OCI-LY3 (cell line): Measurements from ENCODE around the gene ADGRL4.

Experiments
- H2AFZ ChIP-seq: fragments of 200-600, 300-600 bp; shearing (Covaris generic); 2 replicates; pipeline ENCODE4 v1.6.0; 2014; ENCODE audit warnings: antibody characterized with exemption, low read depth, low read length
- H3K27ac ChIP-seq: fragments of 200-600, 300-600 bp; sonication (generic); 2 replicates; pipeline ENCODE4 v1.5.1; 2014; ENCODE audit warnings: mild to moderate bottlenecking, low read length, moderate library complexity, mixed read lengths
- H3K27me3 ChIP-seq: fragments of 200-600, 300-600 bp; sonication (generic); 2 replicates; pipeline ENCODE4 v1.6.1; 2014; ENCODE audit warnings: low read depth, low read length, mixed read lengths
- H3K36me3 ChIP-seq: fragments of 200-600, 300-600 bp; sonication (generic); replicated peaks from 2 replicates; pipeline ENCODE3; 2014; ENCODE audit warnings: low read depth, low read length, mixed read lengths
- H3K4me1 ChIP-seq: fragments of 300-600, 200-600 bp; sonication (generic); 2 replicates; pipeline ENCODE4 v1.6.1; 2014; ENCODE audit warnings: low read length, mixed read lengths
- H3K4me2 ChIP-seq: fragments of 200-600, 300-600 bp; sonication (generic); 2 replicates; pipeline ENCODE4 v1.6.1; 2014; ENCODE audit warnings: low read length, mixed read lengths
- H3K4me3 ChIP-seq: fragments of 300-600, 200-600 bp; sonication (generic); 2 replicates; pipeline ENCODE4 v1.5.1; 2014; ENCODE audit warnings: antibody characterized with exemption, mild to moderate bottlenecking, low read length, moderate library complexity
- H3K79me2 ChIP-seq: fragments of 300-600, 200-600 bp; shearing (Covaris generic); 2 replicates; pipeline ENCODE4 v1.6.1; 2014; ENCODE audit warnings: mild to moderate bottlenecking, low read length, mixed read lengths
- H3K9ac ChIP-seq: fragments of 300-600, 200-600 bp; shearing (Covaris generic); 2 replicates; pipeline ENCODE4 v1.6.0; 2014; ENCODE audit warnings: mild to moderate bottlenecking, low read length, moderate library complexity
- H3K9me3 ChIP-seq: fragments of 200-600, 300-600 bp; shearing (Covaris generic); 2 replicates; pipeline ENCODE4 v1.6.1; 2014; ENCODE audit warnings: low read length, mixed read lengths; ENCODE audit not compliant: insufficient read depth
- H4K20me1 ChIP-seq: fragments of 200-600, 300-600 bp; sonication (generic); 2 replicates; pipeline ENCODE4 v1.6.1; 2016; ENCODE audit warnings: low read length, mixed read lengths; ENCODE audit not compliant: insufficient read depth
- CTCF ChIP-seq: fragments of 200-600, 300-600 bp; sonication (generic); IDR thresholded peaks from 2 replicates; pipeline ENCODE4 v1.5.1; 2014; ENCODE audit warnings: antibody characterized with exemption, low read length, low read depth
- EZH2phosphoT487 ChIP-seq: fragments of 200-600 bp; shearing (Covaris generic); IDR thresholded peaks from 2 replicates; pipeline ENCODE4 v1.6.1; 2018; ENCODE audit warnings: antibody characterized with exemption, mixed run types, low read depth

ADGRL4 gene

GRCh38 chr1:79040424-79041082 is 34.0 kb upstream of the ADGRL4 start:
- H3K9ac ChIP-seq, result peak overlapping the region; percentile 73
- H3K36me3 ChIP-seq, result peaks cover 12% of the 10 kb centered on the region
- H3K9me3 ChIP-seq, result peaks cover 12% of the 10 kb centered on the region; the same call in 1 of the 2 replicates
- H3K4me1 ChIP-seq, result peaks cover 49% of the 10 kb centered on the region
- no peaks in the 10 kb centered on the region for H4K20me1 ChIP-seq
- H3K79me2 ChIP-seq, result no peaks in the 10 kb centered on the region
- peak overlapping the region; percentile 99 for H3K27ac ChIP-seq
- peak overlapping the region; percentile 70 for H3K4me2 ChIP-seq
- TF ChIP-seq CTCF, result no peak
- TF ChIP-seq EZH2phosphoT487, result no peak
- H3K27me3 ChIP-seq, result no peaks in the 10 kb centered on the region
- peak overlapping the region; percentile 74 for H3K4me3 ChIP-seq
- peak overlapping the region; percentile 67; the same call in 1 of the 2 replicates for H2AFZ ChIP-seq

- TF ChIP-seq CTCF, result no peak
- no peak for TF ChIP-seq EZH2phosphoT487
- peaks cover 12% of the 10 kb centered on the region for H3K36me3 ChIP-seq
Measured at GRCh38 chr1:79037085-79037484, 30.6 kb upstream of the ADGRL4 start.

GRCh38 chr1:79012500-79012899 is 6.0 kb upstream of the ADGRL4 start:
- H3K27me3 ChIP-seq, result no peaks in the 10 kb centered on the region

More at GRCh38 chr1:79037085-79037484, 30.6 kb upstream of the ADGRL4 start:
- Histone ChIP-seq H3K9ac (no peak overlapping the region), H3K27ac (no peak overlapping the region), H3K79me2 (no peaks in the 10 kb centered on the region), H3K4me1 (peaks cover 22% of the 10 kb centered on the region), H4K20me1 (no peaks in the 10 kb centered on the region), H3K27me3 (no peaks in the 10 kb centered on the region), H3K9me3 (peaks cover 12% of the 10 kb centered on the region; the same call in 1 of the 2 replicates), H3K4me3 (no peak overlapping the region), H3K4me2 (no peak overlapping the region), H2AFZ (no peak overlapping the region)

GRCh38 chr1:79010589-79010988 is 4.1 kb upstream of the ADGRL4 start:
- no peak for TF ChIP-seq EZH2phosphoT487
- TF ChIP-seq CTCF, result no peak
- Histone ChIP-seq H3K79me2 (no peaks in the 10 kb centered on the region), H3K4me3 (no peak overlapping the region), H4K20me1 (no peaks in the 10 kb centered on the region), H3K9ac (no peak overlapping the region), H3K27ac (no peak overlapping the region), H3K4me1 (no peaks in the 10 kb centered on the region), H3K27me3 (no peaks in the 10 kb centered on the region), H3K9me3 (no peaks in the 10 kb centered on the region), H3K4me2 (no peak overlapping the region), H3K36me3 (no peaks in the 10 kb centered on the region), H2AFZ (no peak overlapping the region)

More at GRCh38 chr1:79012500-79012899, 6.0 kb upstream of the ADGRL4 start:
- Histone ChIP-seq H3K79me2 (no peaks in the 10 kb centered on the region), H3K27ac (no peak overlapping the region), H3K9ac (no peak overlapping the region), H2AFZ (no peak overlapping the region), H3K4me3 (no peak overlapping the region), H3K4me1 (no peaks in the 10 kb centered on the region), H3K9me3 (no peaks in the 10 kb centered on the region), H3K4me2 (no peak overlapping the region), H3K36me3 (no peaks in the 10 kb centered on the region), H4K20me1 (no peaks in the 10 kb centered on the region)
- TF ChIP-seq EZH2phosphoT487, result no peak
- no peak for TF ChIP-seq CTCF
